A673 (cell line): ENCODE results near the gene ELF5. TPM values are rescaled to one million over a fixed set of nuclear protein-coding genes. Genes with fewer than 3 reads are reported as not detected.

Experiments
- BruUV-seq: library from RNA; stranded (reverse); fragments of 400-500 nt; replicated peaks from 2 replicates; lab custom pipeline; 2021; lab: Mats Ljungman, UMichigan
- CTCF ChIA-PET: fragments of 300-600 bp; sonication (Branson Sonifier 250); formaldehyde crosslinking; loops from one replicate; lab custom pipeline; 2022; ENCODE audit warnings: antibody characterized with exemption; lab: Charles Lee
- POLR2A ChIA-PET: fragments of 300-600 bp; sonication (Branson Sonifier 250); formaldehyde crosslinking; loops from one replicate; lab custom pipeline; 2022; ENCODE audit warnings: antibody characterized with exemption; ENCODE audit not compliant: low non-redundant PET; lab: Charles Lee
- DNase-seq: peaks from one replicate; pipeline ENCODE4 v3.0.0-alpha.2; 2015; ENCODE audit warnings: low spot score
- H3K27ac ChIP-seq: fragments of 200-600 bp; sonication (generic); 2 replicates; pipeline ENCODE4 v1.5.1; 2016; ENCODE audit warnings: mixed run types, low read depth, mild to moderate bottlenecking, mixed read lengths, antibody characterized with exemption, low read length; ENCODE audit not compliant: poor library complexity, severe bottlenecking
- H3K27me3 ChIP-seq: fragments of 200-600 bp; sonication (generic); replicated peaks from 2 replicates; pipeline ENCODE4 v1.6.1; 2017; ENCODE audit warnings: mixed run types, low read depth, mild to moderate bottlenecking, mixed read lengths, antibody characterized with exemption, low read length; ENCODE audit not compliant: insufficient read depth, poor library complexity
- H3K36me3 ChIP-seq: fragments of 200-600 bp; sonication (generic); 2 replicates; pipeline ENCODE4 v1.6.1; 2016; ENCODE audit warnings: mixed run types, mild to moderate bottlenecking, mixed read lengths, antibody characterized with exemption, low read length; ENCODE audit not compliant: insufficient read depth, poor library complexity, severe bottlenecking
- H3K4me1 ChIP-seq: fragments of 200-600 bp; sonication (generic); 2 replicates; pipeline ENCODE4 v1.6.1; 2017; ENCODE audit warnings: mixed run types, mild to moderate bottlenecking, mixed read lengths, antibody characterized with exemption, low read length; ENCODE audit not compliant: insufficient read depth, poor library complexity, severe bottlenecking
- H3K4me3 ChIP-seq: fragments of 200-600 bp; sonication (generic); 2 replicates; pipeline ENCODE4 v1.5.1; 2016; ENCODE audit warnings: low read depth, mixed run types, mild to moderate bottlenecking, mixed read lengths, low read length; ENCODE audit not compliant: poor library complexity, severe bottlenecking
- H3K9me3 ChIP-seq: fragments of 200-600 bp; sonication (generic); 2 replicates; pipeline ENCODE4 v1.6.1; 2016; ENCODE audit warnings: mixed run types, low read depth, mild to moderate bottlenecking, mixed read lengths, antibody characterized with exemption, low read length; ENCODE audit not compliant: poor library complexity, severe bottlenecking
- CTCF ChIP-seq: fragments of 300-800, 200-600 bp; sonication (generic); conservative IDR thresholded peaks from 2 replicates; pipeline ENCODE4 v1.5.1; 2017; ENCODE audit warnings: low read depth, mild to moderate bottlenecking, antibody characterized with exemption, low read length, moderate library complexity, mixed read lengths
- EZH2 ChIP-seq: fragments of 200-600 bp; sonication (generic); IDR thresholded peaks from 2 replicates; pipeline ENCODE4 v1.6.1; 2017; ENCODE audit warnings: borderline replicate concordance, low read depth, mild to moderate bottlenecking, mixed read lengths, antibody characterized with exemption, low read length; ENCODE audit not compliant: poor library complexity, severe bottlenecking
- intact Hi-C: fragments of 100-400 bp; cut with micrococcal nuclease; formaldehyde crosslinking; loops from one replicate; pipeline ENCODE4 v1.10.0; 2022; ENCODE audit not compliant: unreplicated experiment
- total RNA-seq: library from RNA; stranded (reverse); gene quantifications from 2 replicates; pipeline ENCODE4 v1.2.3, GENCODE V29; 2021

The ELF5 gene
- total RNA-seq, 1 experiment from 2014 or later, result not detected

DNA sequence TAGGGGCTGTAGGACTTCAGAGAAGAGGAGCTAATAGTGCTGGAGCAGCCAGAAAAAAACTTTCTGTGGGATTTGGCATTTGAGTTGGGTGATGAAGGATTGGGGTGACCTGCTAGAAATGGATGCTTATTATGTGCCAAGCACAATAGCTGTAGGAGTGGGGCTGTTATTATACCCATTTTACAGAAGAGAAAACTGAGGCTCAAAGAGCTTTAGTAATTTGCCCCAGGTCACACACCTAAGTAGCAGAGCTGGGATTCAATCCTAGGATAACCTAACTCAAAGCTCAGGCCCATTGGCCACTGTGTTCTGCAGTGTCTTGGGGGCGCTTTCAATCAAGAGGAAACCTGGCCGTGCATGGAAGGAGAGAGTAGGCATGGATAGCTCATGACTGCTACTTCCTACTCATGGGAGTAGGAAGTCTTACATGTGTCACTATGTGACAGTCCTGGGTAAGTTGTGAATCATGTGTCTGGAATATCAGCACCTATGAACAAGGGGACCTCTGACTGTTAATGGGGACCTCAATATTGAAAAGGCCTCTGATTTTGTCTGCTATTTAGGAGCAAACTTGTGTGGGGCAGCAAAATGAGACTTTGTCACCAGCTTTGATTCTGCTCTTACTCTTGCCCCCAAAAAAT, 6.1 kb upstream of the ELF5 start:
- intact Hi-C loops, result no loop called here
- DNase-seq, result no peak
- H3K27me3 ChIP-seq, result peaks cover 4% of the 10 kb centered on the region
- TF ChIP-seq CTCF (no peak), EZH2 (no peak)
- POLR2A ChIA-PET, result no interaction called here
- H3K4me3 ChIP-seq, result no peak overlapping the region
- no peaks in the 10 kb centered on the region for H3K4me1 ChIP-seq
- H3K36me3 ChIP-seq, result no peaks in the 10 kb centered on the region
- H3K9me3 ChIP-seq, result no peaks in the 10 kb centered on the region
- CTCF ChIA-PET, result no interaction called here
- no peak overlapping the region for H3K27ac ChIP-seq
- no TSS peak for BruUV-seq

DNA sequence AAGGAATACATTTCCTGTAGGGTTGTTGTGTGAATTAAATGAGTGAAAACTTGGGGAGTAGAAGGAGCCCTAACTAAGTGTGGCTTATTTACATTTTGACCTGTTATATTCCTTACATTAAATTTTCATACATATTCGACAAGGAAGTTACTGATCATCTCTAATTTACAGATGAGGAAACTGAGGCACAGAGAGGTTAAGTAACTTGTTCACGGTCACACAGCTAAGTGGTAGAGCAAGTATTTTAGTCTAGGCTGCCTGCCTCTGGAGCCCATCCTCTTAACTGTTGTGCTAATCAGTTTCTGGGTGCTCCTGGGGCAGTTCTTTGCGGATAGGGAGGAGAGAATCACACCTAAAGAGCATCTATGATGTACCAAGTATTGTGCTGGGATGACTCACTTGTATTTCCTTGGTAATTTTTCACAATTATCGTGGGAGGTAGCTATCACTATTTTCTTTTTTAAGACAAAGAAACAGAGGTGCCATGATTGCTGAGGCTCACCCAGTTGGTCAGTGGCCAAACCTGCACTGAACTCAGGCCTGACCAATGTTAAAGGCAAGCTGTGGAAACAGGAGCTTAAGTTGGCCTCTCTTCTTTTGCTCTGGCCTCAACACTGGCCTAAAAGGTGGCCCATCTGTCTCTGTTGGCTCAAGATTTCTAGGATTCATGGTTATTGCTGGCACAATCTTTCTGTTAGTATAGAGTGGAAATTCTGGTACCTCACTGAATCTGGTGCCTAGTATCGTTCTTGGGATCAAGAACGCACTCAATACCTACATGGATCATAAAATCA, 2.9 kb upstream of the ELF5 start:
- Histone ChIP-seq H3K4me3 (no peak overlapping the region), H3K36me3 (no peaks in the 10 kb centered on the region), H3K27ac (no peak overlapping the region), H3K4me1 (no peaks in the 10 kb centered on the region), H3K27me3 (peaks cover 4% of the 10 kb centered on the region), H3K9me3 (no peaks in the 10 kb centered on the region)
- BruUV-seq, result no TSS peak
- TF ChIP-seq CTCF (no peak), EZH2 (no peak)
- intact Hi-C loops, result no loop called here
- CTCF ChIA-PET, result no interaction called here
- no peak for DNase-seq
- POLR2A ChIA-PET, result interaction anchor here (0.5 kb wide), 1 partner anchor 307 kb away, joined by 3 read pairs; no protein-coding TSS in a partner anchor

DNA sequence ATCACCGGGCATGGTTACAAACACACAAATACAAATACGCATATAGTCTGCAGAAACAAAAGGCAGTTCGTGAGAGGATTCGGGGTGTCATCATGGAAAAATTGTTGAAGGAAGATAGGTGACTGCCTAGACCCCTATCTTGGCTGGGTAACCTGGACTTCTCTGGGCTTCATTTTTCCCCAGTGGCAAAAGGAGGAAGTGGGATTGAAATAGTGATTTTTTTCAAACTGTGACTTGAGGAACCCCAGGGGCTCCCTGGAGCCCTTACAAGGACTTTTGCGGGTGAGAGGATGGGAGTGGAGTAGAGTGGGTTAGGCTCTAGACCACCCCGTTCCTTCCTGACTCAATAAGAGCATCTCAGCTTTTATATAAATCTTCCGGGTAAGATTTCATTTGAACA, 1.0 kb upstream of the ELF5 start:
- Histone ChIP-seq H3K27ac (no peak overlapping the region), H3K9me3 (no peaks in the 10 kb centered on the region), H3K4me3 (no peak overlapping the region), H3K4me1 (no peaks in the 10 kb centered on the region), H3K36me3 (no peaks in the 10 kb centered on the region), H3K27me3 (peaks cover 4% of the 10 kb centered on the region)
- ChIA-PET CTCF (no interaction called here), POLR2A (no interaction called here)
- BruUV-seq, result no TSS peak
- DNase-seq, result no peak
- TF ChIP-seq CTCF (no peak), EZH2 (no peak)
- intact Hi-C loops, result loop anchor here (5.0 kb wide), 1 partner anchor 898 kb away; no protein-coding TSS in a partner anchor
